Measurements from ENCODE around the gene IFI16. TPM values are rescaled to one million over a fixed set of nuclear protein-coding genes. Genes with fewer than 3 reads are reported as not detected.
A peak's percentile ranks its signal among the peaks of the same experiment; 100 is the strongest.

Gene IFI16
- total RNA-seq (10 to 100 TPM; 68.0 to 82.8 TPM), total RNA-seq (126 to 136 reads per million in 2 donors)

DNA sequence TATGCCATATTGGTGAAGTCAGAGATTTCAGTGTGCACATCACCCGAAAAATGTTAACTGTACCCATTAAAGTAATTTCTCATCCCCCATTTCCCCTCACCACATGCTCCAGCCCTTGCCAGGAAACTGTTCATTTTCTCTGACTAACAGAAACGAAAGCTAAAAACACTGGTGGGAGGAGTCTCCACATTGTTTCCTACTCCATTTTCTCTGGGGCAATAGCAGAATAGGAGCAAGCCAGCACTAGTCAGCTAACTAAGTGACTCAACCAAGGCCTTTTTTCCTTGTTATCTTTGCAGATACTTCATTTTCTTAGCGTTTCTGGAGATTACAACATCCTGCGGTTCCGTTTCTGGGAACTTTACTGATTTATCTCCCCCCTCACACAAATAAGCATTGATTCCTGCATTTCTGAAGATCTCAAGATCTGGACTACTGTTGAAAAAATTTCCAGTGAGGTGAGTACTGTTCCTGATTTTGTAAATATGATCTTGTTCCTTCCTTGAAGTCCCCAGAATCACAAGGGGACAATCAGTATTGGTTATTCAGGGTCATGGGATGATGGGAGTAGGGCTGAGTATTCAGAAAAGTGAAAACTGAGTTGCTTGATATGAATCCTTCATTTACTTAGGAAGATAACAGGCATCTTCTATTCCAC is at the start of gene IFI16:
IFI16 (plus strand) TSS at position 204 of the 658 bp plus-strand sequence. CDS start 4,774 bp downstream, outside the sequence.
- ATAC-seq (peak; percentile 79), DNase-seq (no peak)
- Mint-ChIP-seq H3K27ac (peak within 1 kb of the TSS; percentile 99), H3K4me1 (peaks cover 45% of the 10 kb centered on the region), H3K4me3 (peak within 1 kb of the TSS; percentile 96), H3K36me3 (ENCODE audit: low read depth) (peaks cover 17% of the 10 kb centered on the region), H3K27me3 (no peaks in the 10 kb centered on the region)
- no peaks in the 10 kb centered on the region for H3K9me3 ChIP-seq (ENCODE audit: control insufficient read depth, low read length, poor library complexity, severe bottlenecking)

DNA sequence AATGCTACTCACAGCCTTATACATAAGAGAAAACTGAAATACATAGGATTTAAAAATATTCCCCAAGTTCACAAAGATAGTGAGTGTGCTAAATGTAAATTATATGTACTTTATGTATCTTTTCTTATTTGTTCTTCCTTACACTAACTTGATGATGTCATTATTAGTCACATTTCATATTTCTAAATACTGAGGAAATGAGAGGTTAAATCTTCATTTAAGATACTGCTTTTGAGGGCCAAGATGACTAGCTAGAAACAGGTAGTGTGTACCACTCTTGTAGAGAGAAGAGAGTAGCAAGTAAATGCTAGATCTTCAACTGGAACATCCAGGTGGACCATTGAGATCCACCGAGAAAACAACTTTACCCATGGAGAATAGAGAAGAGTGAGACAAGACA is 48.5 kb upstream of the IFI16 start:
- ATAC-seq: no peak
- H3K4me1 Mint-ChIP-seq: no peaks in the 10 kb centered on the region
- DNase-seq: no peak
- H3K9me3 ChIP-seq (ENCODE audit: control insufficient read depth, low read length, poor library complexity, severe bottlenecking): no peaks in the 10 kb centered on the region
- no peak overlapping the region for H3K27ac Mint-ChIP-seq
- no peaks in the 10 kb centered on the region for H3K27me3 Mint-ChIP-seq
- peaks cover 5% of the 10 kb centered on the region for H3K36me3 Mint-ChIP-seq (ENCODE audit: low read depth)
- H3K4me3 Mint-ChIP-seq: no peak overlapping the region

DNA sequence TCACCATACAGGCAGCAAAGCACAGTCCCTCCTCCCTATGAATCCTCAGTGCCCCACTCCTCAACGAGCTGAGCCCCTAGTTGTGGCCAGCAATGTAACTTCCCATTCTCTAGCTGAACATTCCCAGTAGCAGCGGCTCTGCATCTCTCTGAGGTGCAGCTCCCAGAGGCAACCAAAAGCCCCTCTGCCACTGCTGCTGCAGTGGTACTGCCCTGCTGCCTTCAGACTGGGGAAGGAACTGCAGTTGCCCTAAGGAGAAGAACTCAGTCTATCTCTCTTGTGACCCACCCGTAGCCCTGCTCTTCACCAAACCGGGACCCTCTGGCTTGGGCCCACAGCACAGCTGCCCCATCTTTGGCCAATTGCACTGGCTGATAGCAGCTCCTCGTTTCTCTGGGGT is 46.7 kb upstream of the IFI16 start:
- Mint-ChIP-seq H3K4me1 (no peaks in the 10 kb centered on the region), H3K27me3 (no peaks in the 10 kb centered on the region), H3K27ac (no peak overlapping the region), H3K36me3 (ENCODE audit: low read depth) (peaks cover 5% of the 10 kb centered on the region), H3K4me3 (no peak overlapping the region)
- no peak for ATAC-seq
- DNase-seq: no peak
- no peaks in the 10 kb centered on the region for H3K9me3 ChIP-seq (ENCODE audit: control insufficient read depth, low read length, poor library complexity, severe bottlenecking)

DNA sequence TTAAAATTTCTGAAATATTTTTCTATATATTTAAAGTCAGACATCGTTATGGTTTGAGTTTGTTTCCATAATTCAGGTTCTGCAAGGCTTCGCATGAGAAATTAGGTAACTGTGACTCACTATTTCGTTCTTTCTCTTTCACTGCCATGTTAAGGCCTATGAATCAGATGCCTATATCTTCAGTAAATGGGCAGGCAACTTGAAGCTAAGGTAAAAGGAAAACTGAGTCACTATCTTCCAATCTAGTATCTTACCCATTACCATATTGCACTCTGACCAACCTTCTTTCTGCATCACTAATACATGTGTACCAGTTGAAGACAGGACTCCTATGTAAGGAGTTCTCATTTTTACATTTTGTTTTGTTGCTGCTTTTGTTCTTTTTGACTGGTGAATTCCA is 40.5 kb upstream of the IFI16 start:
- peaks cover 8% of the 10 kb centered on the region for H3K36me3 Mint-ChIP-seq (ENCODE audit: low read depth)
- no peaks in the 10 kb centered on the region for H3K27me3 Mint-ChIP-seq
- ATAC-seq (no peak), DNase-seq (no peak)
- H3K4me3 Mint-ChIP-seq: no peak overlapping the region
- H3K4me1 Mint-ChIP-seq: no peaks in the 10 kb centered on the region
- no peaks in the 10 kb centered on the region for H3K9me3 ChIP-seq (ENCODE audit: control insufficient read depth, low read length, poor library complexity, severe bottlenecking)
- no peak overlapping the region for H3K27ac Mint-ChIP-seq

DNA sequence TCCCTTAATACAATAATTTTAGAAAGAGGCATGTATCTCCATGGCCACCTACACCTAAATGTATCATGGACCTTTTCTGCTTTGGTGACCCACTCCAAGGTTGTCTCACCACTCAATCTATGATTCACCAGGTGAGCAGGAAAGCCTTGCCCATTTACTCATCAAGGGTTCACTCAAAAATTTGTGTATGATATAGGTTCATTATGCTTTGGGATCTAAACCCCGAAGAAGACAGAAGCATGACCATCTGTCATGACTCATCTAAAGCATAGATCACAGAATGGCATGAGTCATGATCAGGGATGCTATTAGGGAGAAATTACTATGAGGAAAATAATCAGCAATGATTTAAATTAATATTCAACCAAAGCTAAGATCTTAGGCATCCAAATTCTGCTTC is 39.9 kb upstream of the IFI16 start:
- no peaks in the 10 kb centered on the region for H3K4me1 Mint-ChIP-seq

DNA sequence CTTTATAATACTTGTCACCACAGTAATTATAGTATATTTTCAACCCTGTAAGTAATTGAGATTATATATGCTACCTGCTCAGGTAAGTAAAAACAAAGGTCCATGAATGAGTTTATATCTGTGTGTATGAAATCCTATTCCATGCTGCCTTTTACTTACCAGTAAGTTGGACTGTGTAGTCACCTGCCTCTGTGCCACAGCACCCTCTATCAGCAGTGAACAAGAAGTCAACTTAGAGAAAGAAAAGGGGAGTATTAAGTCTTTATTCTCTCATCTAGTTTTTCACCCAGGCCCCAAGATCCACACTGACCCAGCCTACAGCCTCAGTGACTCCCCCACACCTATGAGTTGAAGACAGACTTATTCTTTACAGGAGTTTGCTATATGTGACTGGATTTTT is 36.9 kb upstream of the IFI16 start:
- H3K36me3 Mint-ChIP-seq (ENCODE audit: low read depth): peaks cover 16% of the 10 kb centered on the region
- no peaks in the 10 kb centered on the region for H3K27me3 Mint-ChIP-seq
- ATAC-seq (peak; percentile 18), DNase-seq (no peak)
- H3K27ac Mint-ChIP-seq: peak overlapping the region; percentile 70
- H3K9me3 ChIP-seq (ENCODE audit: control insufficient read depth, low read length, poor library complexity, severe bottlenecking): no peaks in the 10 kb centered on the region
- H3K4me1 Mint-ChIP-seq: peaks cover 3% of the 10 kb centered on the region
- H3K4me3 Mint-ChIP-seq: no peak overlapping the region

More for the DNA sequence above, 39.9 kb upstream of the IFI16 start:
- no peaks in the 10 kb centered on the region for H3K9me3 ChIP-seq (ENCODE audit: control insufficient read depth, low read length, poor library complexity, severe bottlenecking)
- Mint-ChIP-seq H3K4me3 (no peak overlapping the region), H3K27me3 (no peaks in the 10 kb centered on the region), H3K27ac (no peak overlapping the region), H3K36me3 (ENCODE audit: low read depth) (peaks cover 8% of the 10 kb centered on the region)
- no peak for DNase-seq
- ATAC-seq: no peak

DNA sequence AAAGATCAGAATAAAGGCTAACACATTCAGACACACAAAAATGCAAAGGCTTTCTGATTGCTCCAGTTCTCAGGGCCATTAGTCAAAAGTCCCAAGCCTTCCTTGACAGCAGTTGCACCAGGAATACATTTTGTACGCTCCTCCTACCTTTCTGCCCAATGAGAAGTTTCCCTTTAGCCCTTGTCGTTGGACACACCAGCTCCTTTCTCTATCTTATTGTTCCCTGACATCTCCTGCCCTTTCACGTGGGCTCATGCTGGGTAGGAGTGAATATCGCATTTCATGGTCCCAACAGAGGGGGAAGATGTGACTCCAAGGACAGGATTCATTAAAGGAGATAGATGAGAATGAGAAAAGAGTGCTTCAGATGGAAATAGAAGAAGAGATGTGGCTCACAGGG is 33.5 kb upstream of the IFI16 start:
- no peak overlapping the region for H3K4me3 Mint-ChIP-seq
- no peak for DNase-seq
- H3K27me3 Mint-ChIP-seq: no peaks in the 10 kb centered on the region
- peaks cover 22% of the 10 kb centered on the region for H3K36me3 Mint-ChIP-seq (ENCODE audit: low read depth)
- H3K4me1 Mint-ChIP-seq: peaks cover 3% of the 10 kb centered on the region
- no peaks in the 10 kb centered on the region for H3K9me3 ChIP-seq (ENCODE audit: control insufficient read depth, low read length, poor library complexity, severe bottlenecking)
- no peak for ATAC-seq
- no peak overlapping the region for H3K27ac Mint-ChIP-seq

DNA sequence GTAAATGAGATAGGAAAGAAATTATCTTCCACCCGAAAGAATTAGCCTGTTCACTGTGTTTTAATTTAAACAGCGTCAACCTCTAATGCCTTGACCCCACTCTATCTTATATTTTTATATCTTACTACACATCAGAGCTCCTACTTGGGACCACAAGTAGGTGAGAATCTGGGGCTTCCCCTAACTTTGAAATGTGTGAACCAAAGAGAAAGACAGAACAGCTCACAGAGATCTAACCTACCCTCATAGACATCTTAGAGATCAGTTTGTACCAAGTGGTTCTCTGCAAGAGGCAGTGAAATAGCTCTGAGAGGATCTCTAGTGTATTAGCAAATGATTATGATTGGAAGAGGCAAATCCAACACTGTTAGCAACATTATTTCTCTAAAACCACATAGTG is 31.0 kb upstream of the IFI16 start:
- H3K27me3 Mint-ChIP-seq: no peaks in the 10 kb centered on the region
- DNase-seq: no peak
- H3K27ac Mint-ChIP-seq: no peak overlapping the region
- H3K9me3 ChIP-seq (ENCODE audit: control insufficient read depth, low read length, poor library complexity, severe bottlenecking): no peaks in the 10 kb centered on the region
- H3K4me1 Mint-ChIP-seq: peaks cover 3% of the 10 kb centered on the region
- no peak for ATAC-seq
- H3K36me3 Mint-ChIP-seq (ENCODE audit: low read depth): peaks cover 17% of the 10 kb centered on the region
- no peak overlapping the region for H3K4me3 Mint-ChIP-seq

DNA sequence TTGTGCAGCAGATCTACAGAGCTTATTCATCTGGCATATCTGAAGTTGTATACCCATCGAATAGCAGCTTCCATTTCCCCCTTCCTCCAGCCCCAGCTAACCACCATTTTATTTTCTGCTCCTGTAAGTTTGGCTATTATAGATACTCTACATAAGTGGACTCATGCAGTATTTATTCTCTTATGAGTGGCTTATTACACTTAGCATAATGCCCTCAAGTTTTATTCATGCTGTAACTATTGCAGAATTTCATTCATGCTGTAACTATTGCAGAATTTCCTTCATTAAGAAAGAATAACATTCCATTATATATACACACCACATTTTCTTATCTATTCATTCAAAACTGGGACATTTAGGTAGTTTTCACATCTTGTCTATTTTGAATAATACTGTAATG is 30.5 kb upstream of the IFI16 start:
- Mint-ChIP-seq H3K4me1 (peaks cover 3% of the 10 kb centered on the region), H3K4me3 (no peak overlapping the region), H3K27ac (no peak overlapping the region), H3K27me3 (no peaks in the 10 kb centered on the region), H3K36me3 (ENCODE audit: low read depth) (peaks cover 14% of the 10 kb centered on the region)
- ATAC-seq: no peak
- H3K9me3 ChIP-seq (ENCODE audit: control insufficient read depth, low read length, poor library complexity, severe bottlenecking): no peaks in the 10 kb centered on the region
- no peak for DNase-seq

DNA sequence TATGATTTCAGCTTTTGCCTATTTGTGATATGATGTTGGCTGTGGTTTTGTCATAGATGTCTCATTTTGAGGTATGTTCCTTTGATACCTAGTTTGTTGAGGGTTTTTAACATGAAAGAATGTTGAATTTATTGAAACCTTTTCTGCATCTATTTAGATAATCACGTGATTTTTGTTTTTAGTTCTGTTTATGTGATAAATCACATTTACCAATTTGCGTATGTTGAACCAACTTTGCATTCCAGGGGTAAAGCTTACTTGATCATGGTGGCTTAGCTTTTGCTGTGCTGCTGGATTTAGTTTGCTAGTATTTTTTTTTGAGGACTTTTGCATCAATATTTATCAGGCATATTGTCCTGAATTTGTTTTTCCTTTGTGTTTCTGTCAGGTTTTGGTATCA is 26.5 kb upstream of the IFI16 start:
- Mint-ChIP-seq H3K27ac (no peak overlapping the region), H3K4me1 (peaks cover 3% of the 10 kb centered on the region), H3K4me3 (no peak overlapping the region), H3K36me3 (ENCODE audit: low read depth) (peaks cover 13% of the 10 kb centered on the region), H3K27me3 (no peaks in the 10 kb centered on the region)
- DNase-seq (no peak), ATAC-seq (no peak)
- H3K9me3 ChIP-seq (ENCODE audit: control insufficient read depth, low read length, poor library complexity, severe bottlenecking): no peaks in the 10 kb centered on the region

DNA sequence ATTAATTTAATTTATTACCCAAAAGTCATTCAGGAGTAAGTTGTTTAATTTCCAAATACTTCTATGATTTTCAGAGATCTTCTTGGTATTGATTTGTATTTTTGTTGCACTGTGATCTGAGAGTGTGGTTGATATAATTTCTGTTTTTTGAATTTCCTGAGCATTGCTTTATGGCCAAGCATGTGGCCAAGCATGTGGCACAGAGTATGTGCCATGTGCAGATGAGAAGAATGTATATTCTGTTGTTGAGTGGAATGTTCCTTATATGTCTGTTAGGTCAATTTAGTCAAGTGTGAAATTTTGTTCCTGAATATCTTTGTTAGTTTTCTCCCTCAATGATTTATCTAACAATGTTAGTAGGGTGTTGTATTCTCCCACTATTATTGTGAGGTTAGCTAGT is 25.3 kb upstream of the IFI16 start:
- Mint-ChIP-seq H3K36me3 (ENCODE audit: low read depth) (peaks cover 14% of the 10 kb centered on the region), H3K4me1 (peaks cover 6% of the 10 kb centered on the region), H3K27me3 (no peaks in the 10 kb centered on the region), H3K27ac (no peak overlapping the region), H3K4me3 (no peak overlapping the region)
- no peaks in the 10 kb centered on the region for H3K9me3 ChIP-seq (ENCODE audit: control insufficient read depth, low read length, poor library complexity, severe bottlenecking)
- ATAC-seq (no peak), DNase-seq (no peak)

DNA sequence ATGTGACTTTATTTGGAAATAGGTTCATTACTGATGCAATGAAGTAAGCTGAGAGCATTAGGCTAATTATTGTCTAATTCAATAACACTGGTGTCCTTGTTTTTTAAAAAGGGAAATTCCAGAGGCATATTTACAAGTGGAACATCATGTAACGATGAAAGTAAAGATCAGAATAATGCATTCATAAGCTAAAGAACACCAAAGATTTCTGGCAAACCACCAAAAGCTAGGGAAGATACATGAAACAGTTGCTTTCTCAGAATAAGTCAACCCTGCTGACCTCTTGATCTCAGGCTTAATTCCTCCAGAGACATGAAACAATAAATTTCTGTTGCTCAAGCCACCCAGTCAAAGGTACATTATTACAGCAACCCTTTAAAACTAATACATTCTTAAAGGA is 20.3 kb upstream of the IFI16 start:
- no peak overlapping the region for H3K27ac Mint-ChIP-seq
- no peaks in the 10 kb centered on the region for H3K27me3 Mint-ChIP-seq
- peaks cover 10% of the 10 kb centered on the region for H3K36me3 Mint-ChIP-seq (ENCODE audit: low read depth)
- peaks cover 6% of the 10 kb centered on the region for H3K4me1 Mint-ChIP-seq
- H3K4me3 Mint-ChIP-seq: no peak overlapping the region
- DNase-seq: no peak
- ATAC-seq: no peak
- no peaks in the 10 kb centered on the region for H3K9me3 ChIP-seq (ENCODE audit: control insufficient read depth, low read length, poor library complexity, severe bottlenecking)

DNA sequence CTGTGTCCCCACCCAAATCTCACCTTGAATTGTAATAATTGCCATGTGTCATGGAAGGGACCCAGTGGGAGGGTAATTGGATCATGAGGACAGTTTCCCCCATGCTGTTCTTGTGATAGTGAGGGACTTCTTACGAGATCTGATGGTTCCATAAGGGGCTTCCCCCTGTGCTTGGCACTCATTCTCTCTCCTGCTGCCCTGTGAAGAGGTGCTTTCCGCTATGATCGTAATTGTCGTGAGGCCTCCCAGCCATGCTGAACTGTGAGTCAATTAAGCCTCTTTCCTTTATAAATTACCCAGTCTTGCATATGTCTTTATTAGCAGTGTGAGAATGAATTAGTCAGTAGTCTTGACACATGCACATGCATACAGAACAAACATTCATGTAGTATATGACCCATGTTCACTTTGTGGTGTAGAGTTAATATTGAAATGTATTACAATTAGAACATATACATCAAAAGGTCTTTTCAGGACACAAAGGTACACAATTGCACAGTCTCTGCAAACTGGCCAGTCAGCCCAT is 16.9 kb upstream of the IFI16 start:
- H3K36me3 Mint-ChIP-seq (ENCODE audit: low read depth): peaks cover 6% of the 10 kb centered on the region
- ATAC-seq (no peak), DNase-seq (no peak)
- H3K4me3 Mint-ChIP-seq: no peak overlapping the region
- H3K27me3 Mint-ChIP-seq: no peaks in the 10 kb centered on the region
- no peaks in the 10 kb centered on the region for H3K9me3 ChIP-seq (ENCODE audit: control insufficient read depth, low read length, poor library complexity, severe bottlenecking)
- peaks cover 21% of the 10 kb centered on the region for H3K4me1 Mint-ChIP-seq
- no peak overlapping the region for H3K27ac Mint-ChIP-seq

DNA sequence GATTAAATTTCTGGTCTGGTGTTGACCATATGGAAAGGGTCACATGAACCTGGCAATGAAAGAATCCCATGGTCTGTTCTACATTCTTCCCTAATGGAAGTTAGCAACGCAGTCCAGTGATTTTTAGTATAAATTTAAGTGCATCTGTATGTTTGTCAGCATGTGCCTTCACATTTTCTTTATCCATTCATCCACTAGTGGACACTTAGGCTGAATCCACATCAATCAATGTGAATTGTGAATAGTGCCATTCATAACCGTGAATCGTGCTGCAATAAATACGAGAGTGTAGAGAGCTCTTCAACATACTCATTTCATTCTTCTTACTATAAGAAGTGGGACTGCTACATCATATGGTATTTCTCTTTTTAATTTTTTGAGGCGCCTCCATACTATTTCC is 12.7 kb upstream of the IFI16 start:
- H3K36me3 Mint-ChIP-seq (ENCODE audit: low read depth): no peaks in the 10 kb centered on the region
- H3K27me3 Mint-ChIP-seq: no peaks in the 10 kb centered on the region
- DNase-seq (no peak), ATAC-seq (no peak)
- no peaks in the 10 kb centered on the region for H3K9me3 ChIP-seq (ENCODE audit: control insufficient read depth, low read length, poor library complexity, severe bottlenecking)
- peaks cover 28% of the 10 kb centered on the region for H3K4me1 Mint-ChIP-seq
- peak overlapping the region; percentile 12 for H3K4me3 Mint-ChIP-seq
- peak overlapping the region; percentile 96 for H3K27ac Mint-ChIP-seq
